ENCODE measurements around the gene MAP4K4. TPM values are rescaled to one million over a fixed set of nuclear protein-coding genes. Genes with fewer than 3 reads are reported as not detected.

The MAP4K4 gene
- total RNA-seq, 4 donors from 2014 or later, result 25.7 to 42.3 (median 29.8) TPM

DNA sequence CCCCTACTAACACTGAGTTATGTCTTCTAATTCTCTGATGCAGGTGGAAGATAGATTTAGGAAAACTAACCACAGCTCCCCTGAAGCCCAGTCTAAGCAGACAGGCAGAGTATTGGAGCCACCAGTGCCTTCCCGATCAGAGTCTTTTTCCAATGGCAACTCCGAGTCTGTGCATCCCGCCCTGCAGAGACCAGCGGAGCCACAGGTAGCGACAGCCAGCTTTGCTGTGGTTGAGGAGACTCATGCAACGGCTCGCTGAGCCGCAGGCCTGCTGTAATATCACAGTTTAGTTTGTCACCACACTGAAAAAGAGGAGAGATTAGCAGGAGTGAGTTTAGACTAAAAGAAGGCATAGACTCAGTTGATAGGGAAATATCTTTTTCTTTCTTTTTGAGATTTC is 163.3 kb downstream of the MAP4K4 start:
- no peak for DNase-seq (ENCODE audit: low spot score in 2 of 2)
- 89 to 95% methylated on average over 8 of the region's 8 CpGs for WGBS, 2 donors
- intact Hi-C loops (cut with DNase I; ENCODE audit: low total_unique reads), result no loop called here
- TF ChIP-seq POLR2A (IDR thresholded peaks at IDR 0.05), result no peak
- TF ChIP-seq CTCF (IDR thresholded peaks at IDR 0.05), result no peak
- H3K4me3 ChIP-seq (ENCODE audit: low read depth, poor library complexity, severe bottlenecking), result no peak overlapping the region

DNA sequence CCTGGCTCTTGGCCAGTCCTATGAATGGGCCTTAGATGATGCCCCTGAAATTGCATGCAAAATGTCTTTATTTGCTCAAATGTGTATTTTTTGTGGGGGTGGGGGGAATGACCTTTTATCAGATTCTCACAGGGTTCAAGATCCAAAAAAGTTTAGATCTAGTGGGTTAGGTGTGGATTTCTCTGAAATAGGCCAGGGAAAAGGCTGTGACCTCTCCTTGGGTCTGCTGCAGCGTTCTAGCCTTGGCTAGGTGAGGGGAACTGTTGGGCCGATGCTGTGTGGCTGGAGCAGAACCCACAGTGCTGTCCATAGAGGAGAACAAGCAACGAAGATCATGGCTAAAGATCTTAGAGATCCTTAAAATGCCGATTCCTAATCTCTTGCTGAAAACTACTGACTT is 163.9 kb downstream of the MAP4K4 start:
- intact Hi-C loops (cut with DNase I; ENCODE audit: low total_unique reads), result no loop called here
- WGBS, 2 donors, result 93 to 96% methylated on average over 4 of the region's 4 CpGs
- no peak for DNase-seq (ENCODE audit: low spot score in 2 of 2)
- no peak for TF ChIP-seq CTCF (IDR thresholded peaks at IDR 0.05)
- TF ChIP-seq POLR2A (IDR thresholded peaks at IDR 0.05), result no peak
- no peak overlapping the region for H3K4me3 ChIP-seq (ENCODE audit: low read depth, poor library complexity, severe bottlenecking)

DNA sequence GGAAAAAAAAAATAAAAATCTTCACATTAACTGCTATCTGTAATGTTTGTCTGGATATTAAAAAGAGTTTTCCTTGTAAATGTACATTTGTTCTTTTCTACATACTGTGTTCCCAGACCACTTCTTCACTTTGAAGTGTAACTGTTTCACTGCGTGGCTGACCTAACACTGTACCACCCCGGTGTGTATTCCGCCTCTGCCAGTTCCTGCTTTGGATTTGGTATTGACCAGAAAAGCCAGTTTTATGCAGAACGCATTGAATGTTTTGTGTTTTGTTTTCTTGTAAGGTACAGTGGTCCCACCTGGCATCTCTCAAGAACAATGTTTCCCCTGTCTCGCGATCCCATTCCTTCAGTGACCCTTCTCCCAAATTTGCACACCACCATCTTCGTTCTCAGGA is 166.0 kb downstream of the MAP4K4 start:
- 94% methylated on average over 7 of the region's 7 CpGs for WGBS, 2 donors
- intact Hi-C loops (cut with DNase I; ENCODE audit: low total_unique reads), result no loop called here
- TF ChIP-seq CTCF (IDR thresholded peaks at IDR 0.05) (no peak), POLR2A (IDR thresholded peaks at IDR 0.05) (no peak)
- DNase-seq (ENCODE audit: low spot score in 2 of 2), result no peak
- H3K4me3 ChIP-seq (ENCODE audit: low read depth, poor library complexity, severe bottlenecking), result no peak overlapping the region

DNA sequence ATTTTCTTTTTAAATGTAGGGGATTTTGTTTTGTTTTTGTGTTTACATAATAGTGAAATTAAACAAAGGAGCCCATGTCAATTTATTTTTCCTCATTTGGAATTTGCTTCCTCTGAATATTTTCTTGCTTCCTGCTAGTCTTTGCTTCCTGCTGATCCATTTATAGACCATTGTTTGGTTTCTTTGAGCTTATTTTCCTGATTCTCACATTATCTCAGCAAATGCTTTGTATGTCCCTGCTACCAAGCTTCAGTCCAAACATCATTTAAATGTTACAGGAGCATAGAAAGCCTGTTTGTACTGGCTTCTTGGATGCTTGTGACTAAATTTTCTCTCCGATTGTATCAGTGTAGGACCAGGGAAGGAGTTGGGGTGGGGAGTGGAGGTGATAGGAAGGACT is 166.9 kb downstream of the MAP4K4 start:
- TF ChIP-seq POLR2A (IDR thresholded peaks at IDR 0.05), result no peak
- no peak for TF ChIP-seq CTCF (IDR thresholded peaks at IDR 0.05)
- 93% methylated on average over 1 of the region's 1 CpG for WGBS, 2 donors
- no peak overlapping the region for H3K4me3 ChIP-seq (ENCODE audit: low read depth, poor library complexity, severe bottlenecking)
- intact Hi-C loops (cut with DNase I; ENCODE audit: low total_unique reads), result no loop called here
- no peak for DNase-seq (ENCODE audit: low spot score in 2 of 2)

GRCh38 chr2:101868525-101868924 is 171.0 kb downstream of the MAP4K4 start:
- intact Hi-C loops (cut with DNase I; ENCODE audit: low total_unique reads), result no loop called here
- TF ChIP-seq CTCF (IDR thresholded peaks at IDR 0.05) (no peak), POLR2A (IDR thresholded peaks at IDR 0.05) (no peak)
- 91 to 93% methylated on average over 5 of the region's 5 CpGs for WGBS, 2 donors

DNA sequence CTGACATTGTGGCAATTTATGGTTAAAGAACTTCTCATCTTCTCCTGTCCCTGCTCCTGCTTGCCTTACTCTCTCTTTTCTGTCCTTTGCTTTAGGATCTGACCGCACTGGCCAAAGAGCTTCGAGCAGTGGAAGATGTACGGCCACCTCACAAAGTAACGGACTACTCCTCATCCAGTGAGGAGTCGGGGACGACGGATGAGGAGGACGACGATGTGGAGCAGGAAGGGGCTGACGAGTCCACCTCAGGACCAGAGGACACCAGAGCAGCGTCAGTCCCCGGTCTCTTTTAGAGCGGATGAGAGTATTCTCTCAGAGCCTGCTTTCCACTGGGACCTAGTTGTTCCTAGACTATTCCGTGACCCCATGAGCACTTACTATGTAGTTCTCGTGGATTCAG is 172.0 kb downstream of the MAP4K4 start:
- 94 to 96% methylated on average over 15 of the region's 15 CpGs for WGBS, 2 donors
- no peak overlapping the region for H3K4me3 ChIP-seq (ENCODE audit: low read depth, poor library complexity, severe bottlenecking)
- DNase-seq (ENCODE audit: low spot score in 2 of 2), result no peak
- intact Hi-C loops (cut with DNase I; ENCODE audit: low total_unique reads), result no loop called here
- TF ChIP-seq POLR2A (IDR thresholded peaks at IDR 0.05), result no peak

More at GRCh38 chr2:101868525-101868924, 171.0 kb downstream of the MAP4K4 start:
- no peak overlapping the region for H3K4me3 ChIP-seq (ENCODE audit: low read depth, poor library complexity, severe bottlenecking)
- no peak for DNase-seq (ENCODE audit: low spot score in 2 of 2)

Measured in lower leg skin (tissue), 4 donors.